Measurements from ENCODE around the gene LSG1. TPM values are rescaled to one million over a fixed set of nuclear protein-coding genes. Genes with fewer than 3 reads are reported as not detected.

LSG1 gene
- total RNA-seq, 1 donor from 2014 or later = 45.5 TPM

GRCh38 chr3:194617827-194618226 lies 54.2 kb downstream of the LSG1 start:
- no peak for DNase-seq (ENCODE audit: low read depth, low spot score)
- Mint-ChIP-seq H3K27me3 (ENCODE audit: low read depth) (no peaks in the 10 kb centered on the region), H3K9me3 (no peaks in the 10 kb centered on the region), H3K36me3 (ENCODE audit: low read depth) (peaks cover 2% of the 10 kb centered on the region), H3K4me3 (no peak overlapping the region), H3K27ac (ENCODE audit: unreplicated experiment) (no peak overlapping the region), H3K4me1 (peaks cover 16% of the 10 kb centered on the region)
- TF ChIP-seq CTCF (conservative IDR thresholded peaks at IDR 0.05) = no peak

- H3K9me3 Mint-ChIP-seq = no peaks in the 10 kb centered on the region
- no peak overlapping the region for H3K27ac Mint-ChIP-seq (ENCODE audit: unreplicated experiment)
- H3K27me3 Mint-ChIP-seq (ENCODE audit: low read depth) = no peaks in the 10 kb centered on the region
- peaks cover 15% of the 10 kb centered on the region for H3K4me1 Mint-ChIP-seq
- DNase-seq (ENCODE audit: low read depth, low spot score) = no peak
- TF ChIP-seq CTCF (conservative IDR thresholded peaks at IDR 0.05) = no peak
- peaks cover 2% of the 10 kb centered on the region for H3K36me3 Mint-ChIP-seq (ENCODE audit: low read depth)
- H3K4me3 Mint-ChIP-seq = no peak overlapping the region
Observed at GRCh38 chr3:194617143-194617671, 54.8 kb downstream of the LSG1 start.

GRCh38 chr3:194615226-194615625 lies 56.8 kb downstream of the LSG1 start:
- Mint-ChIP-seq H3K36me3 (ENCODE audit: low read depth) (peaks cover 5% of the 10 kb centered on the region), H3K9me3 (no peaks in the 10 kb centered on the region), H3K27ac (ENCODE audit: unreplicated experiment) (no peak overlapping the region), H3K4me3 (no peak overlapping the region), H3K4me1 (peaks cover 6% of the 10 kb centered on the region), H3K27me3 (ENCODE audit: low read depth) (no peaks in the 10 kb centered on the region)
- no peak for DNase-seq (ENCODE audit: low read depth, low spot score)
- no peak for TF ChIP-seq CTCF (conservative IDR thresholded peaks at IDR 0.05)

- Mint-ChIP-seq H3K27me3 (ENCODE audit: low read depth) (no peaks in the 10 kb centered on the region), H3K27ac (ENCODE audit: unreplicated experiment) (no peak overlapping the region), H3K4me1 (no peaks in the 10 kb centered on the region), H3K36me3 (ENCODE audit: low read depth) (peaks cover 5% of the 10 kb centered on the region), H3K4me3 (no peak overlapping the region), H3K9me3 (no peaks in the 10 kb centered on the region)
- no peak for DNase-seq (ENCODE audit: low read depth, low spot score)
- TF ChIP-seq CTCF (conservative IDR thresholded peaks at IDR 0.05) = no peak
Observed at GRCh38 chr3:194612221-194612620, 59.8 kb downstream of the LSG1 start.

- no peaks in the 10 kb centered on the region for H3K4me1 Mint-ChIP-seq
- H3K27me3 Mint-ChIP-seq (ENCODE audit: low read depth) = no peaks in the 10 kb centered on the region
- no peak for TF ChIP-seq CTCF (conservative IDR thresholded peaks at IDR 0.05)
- no peak for DNase-seq (ENCODE audit: low read depth, low spot score)
- no peak overlapping the region for H3K27ac Mint-ChIP-seq (ENCODE audit: unreplicated experiment)
- no peaks in the 10 kb centered on the region for H3K9me3 Mint-ChIP-seq
- no peak overlapping the region for H3K4me3 Mint-ChIP-seq
- peaks cover 5% of the 10 kb centered on the region for H3K36me3 Mint-ChIP-seq (ENCODE audit: low read depth)
Observed at GRCh38 chr3:194610689-194611088, 61.3 kb downstream of the LSG1 start.
